Measurements from ENCODE around the gene PDC.

DNA sequence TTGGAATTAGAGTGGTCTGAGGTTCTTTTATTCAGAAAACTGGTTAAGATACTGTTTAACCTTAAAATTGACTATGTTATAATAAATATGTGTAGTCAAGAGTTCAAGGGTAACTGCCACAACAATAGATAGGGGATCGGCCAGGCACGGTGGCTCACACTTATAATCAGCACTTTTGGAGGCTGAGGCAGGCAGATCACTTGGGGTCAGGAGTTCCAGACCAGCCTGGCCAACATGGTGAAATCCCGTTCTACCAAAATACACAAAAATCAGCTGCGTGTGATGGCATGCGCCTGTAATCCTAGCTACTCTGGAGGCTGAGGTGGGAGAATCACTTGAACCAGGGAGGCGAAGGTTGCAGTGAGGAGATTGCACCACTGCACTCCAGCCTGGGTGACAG is 39.5 kb downstream of the PDC start:
- TF ChIP-seq NRF1 (IDR thresholded peaks at IDR 0.05; ENCODE audit: low read depth, low read length) = no peak
- no peak for TF ChIP-seq TCF12 (IDR thresholded peaks at IDR 0.05)

All from SK-N-SH (cell line).